Activated T-helper 1 cell treated with Interleukin-2 at 50 U/mL for 16 hours (primary cell): ENCODE measurements around the gene PLG.
"Not testable (repeated sequence)": the region's sequence is repeated elsewhere in the genome, so short reads cannot be mapped to it uniquely, and the experiment has no call there.

ENCODE experiments used
- DNase-seq: peaks from one replicate; pipeline ENCODE4 v3.0.0-alpha.2; 2020; ENCODE audit warnings: low read depth

Gene PLG

GRCh38 chr6:160704688-160705087 is 2.6 kb downstream of the PLG start:
- not testable (repeated sequence) for DNase-seq

GRCh38 chr6:160708993-160709392 is 6.9 kb downstream of the PLG start:
- DNase-seq: not testable (repeated sequence)

DNA sequence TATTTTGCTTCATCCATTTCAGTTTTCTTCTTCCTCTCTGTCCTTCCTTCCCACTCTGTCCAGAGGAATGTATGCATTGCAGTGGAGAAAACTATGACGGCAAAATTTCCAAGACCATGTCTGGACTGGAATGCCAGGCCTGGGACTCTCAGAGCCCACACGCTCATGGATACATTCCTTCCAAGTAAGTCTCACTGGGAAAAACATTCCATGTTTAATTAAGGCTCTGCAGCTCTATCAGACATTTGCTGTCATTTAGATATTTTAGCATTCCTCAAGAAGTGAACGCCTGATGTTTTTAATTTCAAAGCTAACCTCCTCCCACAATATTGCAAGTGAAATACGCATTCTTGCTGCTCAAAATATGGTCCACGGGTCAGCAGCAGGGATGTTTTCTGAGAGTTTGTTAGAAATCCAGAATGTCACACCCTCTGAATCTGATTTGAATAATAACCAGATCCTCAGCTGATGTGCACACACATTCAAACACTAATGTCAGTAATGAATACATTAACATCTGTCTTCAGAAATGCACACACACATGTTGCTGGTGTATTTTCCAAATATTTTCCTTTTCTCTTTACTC is 12.8 kb downstream of the PLG start:
- no peak for DNase-seq

- no peak for DNase-seq
Measured at GRCh38 chr6:160730911-160731310, 28.9 kb downstream of the PLG start.

DNA sequence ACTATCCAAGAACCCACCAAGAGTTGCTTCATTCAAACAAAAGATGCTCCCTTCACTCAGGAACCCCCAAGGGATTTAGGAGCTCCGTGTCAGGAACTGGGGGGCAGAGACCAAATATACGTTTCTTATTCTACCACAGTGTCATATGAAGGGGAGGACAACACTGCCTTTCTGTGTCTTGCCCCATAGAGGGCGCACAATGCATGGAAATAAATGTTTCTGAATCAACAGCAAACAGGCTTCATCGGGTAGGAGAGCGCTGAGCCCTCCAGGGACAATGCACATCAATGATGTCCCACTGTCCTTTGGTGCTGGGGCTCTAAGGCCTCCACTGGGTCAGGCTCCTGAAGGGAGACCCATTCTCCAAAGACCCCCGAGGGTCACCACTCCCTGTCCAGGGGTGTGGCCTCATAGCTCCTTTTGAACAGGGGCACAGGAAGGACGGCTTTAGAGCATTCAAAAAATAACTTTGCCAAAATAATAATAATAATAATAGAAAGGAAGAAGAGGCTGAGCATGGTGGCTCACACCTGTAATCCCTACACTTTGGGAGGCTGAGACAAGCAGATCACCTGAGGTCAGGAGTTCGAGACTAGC is 31.1 kb downstream of the PLG start:
- DNase-seq: no peak

DNA sequence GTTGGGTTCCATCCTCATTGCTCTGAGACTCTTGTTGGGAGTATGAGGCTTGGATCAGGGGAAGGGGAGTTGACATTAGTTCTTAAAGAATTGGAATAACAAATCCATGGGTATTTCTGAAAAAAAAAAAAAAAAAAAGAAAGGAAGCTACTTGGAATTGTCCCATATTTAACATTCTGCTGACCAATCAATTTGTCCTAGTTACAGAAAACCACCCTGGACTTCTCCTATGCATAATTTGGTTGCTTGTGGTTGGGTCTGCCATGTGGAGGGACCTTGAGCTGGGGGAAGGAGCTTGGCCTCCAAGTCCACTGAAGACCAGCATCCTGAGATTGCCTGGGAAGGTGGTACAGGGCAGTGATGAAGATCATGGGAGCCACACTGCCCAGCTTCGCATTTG is 32.6 kb downstream of the PLG start:
- no peak for DNase-seq

GRCh38 chr6:160735523-160735922 is 33.5 kb downstream of the PLG start:
- no peak for DNase-seq

DNA sequence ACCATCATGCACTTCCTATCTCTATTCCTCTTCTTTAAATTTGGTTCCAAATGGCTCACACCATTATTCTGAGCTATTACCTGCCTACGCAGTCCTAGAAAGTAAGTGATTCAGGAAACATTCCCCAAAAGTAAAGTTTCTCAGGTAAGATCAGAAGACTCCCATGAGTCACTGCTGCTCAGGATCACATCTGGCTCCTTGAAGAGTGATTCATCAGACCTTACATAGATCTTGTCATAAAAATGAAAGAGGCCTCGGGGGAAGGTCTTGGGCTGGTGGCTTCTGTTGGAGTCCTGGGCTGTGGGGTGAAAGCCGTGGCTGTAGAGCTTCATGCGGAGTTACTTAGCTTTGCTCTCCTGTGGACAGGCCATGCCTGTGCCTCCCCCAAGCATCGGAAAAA is 35.9 kb downstream of the PLG start:
- no peak for DNase-seq

DNA sequence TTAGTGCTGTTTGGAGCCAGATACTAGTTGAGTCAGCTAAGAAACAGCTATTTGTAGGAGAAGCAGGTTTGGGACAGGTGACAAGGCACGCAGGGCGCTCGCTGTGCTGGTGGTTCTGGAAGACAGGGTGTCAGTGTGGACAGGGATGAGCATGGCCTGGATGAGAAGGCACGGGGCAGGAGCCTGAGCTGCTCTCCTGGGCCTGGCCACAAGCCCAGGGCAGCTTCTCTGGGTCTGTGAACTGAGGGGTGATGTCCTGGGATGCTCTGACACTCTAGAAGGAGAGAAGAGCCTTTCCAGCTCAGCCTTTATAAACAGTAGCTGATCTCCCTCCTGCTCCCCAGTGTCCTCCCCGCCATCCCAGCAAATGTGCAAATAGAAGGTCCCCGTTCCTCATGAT is 37.9 kb downstream of the PLG start:
- DNase-seq: no peak

DNA sequence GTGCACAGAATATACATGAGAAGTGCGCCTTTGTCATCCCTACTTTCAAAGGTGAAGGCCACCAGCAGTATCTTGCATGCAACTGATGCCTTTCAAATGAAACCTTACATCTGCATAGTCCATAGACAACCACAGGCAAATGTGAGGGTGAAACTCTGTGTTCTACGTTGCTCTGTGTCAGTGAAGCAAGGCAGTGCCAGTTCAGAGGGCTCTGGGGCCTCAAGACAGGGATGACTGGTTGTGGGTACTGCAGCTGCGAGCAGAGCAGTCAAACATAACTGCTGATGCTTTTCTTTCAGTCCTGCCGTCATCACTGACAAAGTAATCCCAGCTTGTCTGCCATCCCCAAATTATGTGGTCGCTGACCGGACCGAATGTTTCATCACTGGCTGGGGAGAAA is 39.0 kb downstream of the PLG start:
- not testable (repeated sequence) for DNase-seq

- no peak for DNase-seq
Measured at GRCh38 chr6:160742090-160742489, 40.0 kb downstream of the PLG start.

GRCh38 chr6:160750276-160750689 is 48.2 kb downstream of the PLG start:
- DNase-seq: no peak

- not testable (repeated sequence) for DNase-seq
Measured at GRCh38 chr6:160753211-160753610, 51.2 kb downstream of the PLG start.

- no peak for DNase-seq
Measured at GRCh38 chr6:160755165-160755564, 53.1 kb downstream of the PLG start.

GRCh38 chr6:160756021-160756420 is 54.0 kb downstream of the PLG start:
- DNase-seq: no peak

DNA sequence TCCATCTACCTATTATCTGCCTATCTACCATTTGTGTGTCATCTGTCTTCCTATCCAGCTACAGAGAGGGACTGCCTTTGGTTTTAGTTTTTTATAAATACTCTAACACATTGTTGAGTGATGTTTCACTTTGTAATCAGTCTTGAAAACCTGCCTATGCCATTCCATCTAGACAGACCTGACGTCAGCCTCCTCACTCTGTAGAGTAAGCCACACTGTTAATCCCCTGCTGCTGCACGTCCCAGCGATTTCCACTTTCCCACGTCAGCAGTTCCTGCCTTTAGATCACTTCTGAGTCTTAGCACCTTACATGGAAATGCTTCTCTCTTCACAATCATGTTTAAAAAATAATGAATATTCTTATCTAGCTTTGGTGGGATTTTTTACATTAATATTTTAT is 54.8 kb downstream of the PLG start:
- DNase-seq: no peak

DNA sequence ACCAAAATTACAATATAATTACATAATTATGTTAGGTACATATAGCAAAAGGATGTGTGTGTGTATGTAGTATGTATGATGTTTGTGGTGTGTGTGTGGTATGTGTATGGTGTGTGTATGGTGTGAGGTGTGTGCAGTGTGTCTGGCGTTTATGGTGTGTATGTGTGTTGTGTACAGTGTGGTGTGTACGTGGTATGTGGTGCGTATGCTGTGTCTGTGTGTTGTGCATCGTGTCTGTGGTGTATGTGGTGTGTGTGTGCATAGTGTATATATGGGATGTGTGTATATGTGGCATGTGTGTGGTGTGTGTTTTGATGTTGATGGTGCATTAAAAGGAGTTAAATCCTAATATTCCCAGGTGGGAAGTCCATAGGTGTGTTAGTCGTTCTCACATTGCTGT is 62.8 kb downstream of the PLG start:
- no peak for DNase-seq

- no peak for DNase-seq
Measured at GRCh38 chr6:160765412-160765811, 63.4 kb downstream of the PLG start.

GRCh38 chr6:160766657-160766988 is 64.6 kb downstream of the PLG start:
- DNase-seq: no peak

DNA sequence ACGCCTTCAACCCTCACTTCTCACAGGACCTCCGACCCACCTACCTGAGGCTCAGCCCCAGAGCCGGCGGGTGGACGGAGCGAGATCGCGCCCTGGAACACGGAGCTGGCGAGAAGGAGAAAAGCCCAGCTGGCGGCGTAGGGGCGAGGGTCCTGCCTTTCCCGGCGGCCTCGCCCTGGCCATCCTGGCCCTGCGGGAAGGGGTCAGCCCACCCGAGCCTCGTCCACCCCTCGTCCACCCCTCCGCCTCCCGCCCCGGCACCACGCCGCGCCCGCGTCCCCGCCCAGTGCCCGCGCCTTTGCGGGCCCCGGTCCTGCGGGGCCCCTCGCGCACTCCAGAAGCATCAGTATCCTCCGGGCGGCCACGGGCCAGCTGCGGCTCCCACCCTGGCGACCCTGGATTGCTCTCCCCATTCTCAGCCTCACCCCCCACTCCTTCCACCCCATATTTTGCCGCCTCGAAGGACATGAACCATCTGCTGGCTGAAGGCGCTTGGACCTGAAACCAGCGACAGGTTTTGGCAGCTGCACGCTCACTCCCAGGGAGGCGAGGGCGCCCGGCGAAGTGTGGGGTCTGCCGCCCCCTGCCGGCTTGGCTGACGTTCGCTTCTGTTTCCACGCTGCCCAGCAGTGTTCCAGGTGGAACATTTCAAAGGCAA is 65.1 kb downstream of the PLG start:
- DNase-seq: peak; percentile 16

DNA sequence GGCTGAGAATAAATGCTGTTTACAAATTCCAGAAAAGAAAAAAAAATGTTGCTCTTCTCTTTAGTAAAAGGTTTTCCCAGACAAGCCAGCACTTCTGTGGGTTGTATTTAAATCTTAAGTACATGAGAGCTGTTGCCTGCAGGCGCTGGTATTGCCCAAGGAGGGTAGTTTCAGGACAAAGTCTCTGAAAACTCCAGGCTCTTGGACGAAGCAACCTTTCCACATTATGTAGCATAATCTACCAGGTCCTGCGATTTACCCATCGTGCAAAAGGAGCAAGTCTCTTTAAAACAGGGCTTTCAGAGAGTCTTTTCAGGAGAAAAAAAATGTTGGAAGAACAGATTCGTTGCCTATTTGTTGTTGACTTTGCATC is 65.6 kb downstream of the PLG start:
- no peak for DNase-seq

DNA sequence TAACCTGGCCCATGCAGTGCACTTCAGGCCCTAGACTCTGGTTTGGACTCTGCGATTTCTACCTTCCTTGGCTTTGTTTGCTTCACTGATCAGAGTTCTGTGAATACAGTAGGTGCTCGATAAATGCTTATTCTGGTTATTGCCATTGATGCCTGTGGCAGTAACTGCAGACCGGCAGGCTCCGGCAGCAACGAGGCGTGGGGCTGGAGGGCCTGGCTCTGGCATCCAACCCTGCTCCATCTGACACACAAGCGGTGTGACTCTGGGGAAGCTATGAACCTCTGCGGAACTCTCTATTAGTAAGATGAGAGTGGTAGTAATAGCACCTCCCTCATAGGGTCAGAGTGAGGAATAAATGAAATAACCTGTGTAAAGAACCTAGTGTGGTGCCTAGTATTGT is 66.1 kb downstream of the PLG start:
- DNase-seq: no peak

- no peak for DNase-seq
Measured at GRCh38 chr6:160774399-160774798, 72.4 kb downstream of the PLG start.
